Calu3 (cell line): ENCODE measurements around the gene AHNAK. TPM values are rescaled to one million over a fixed set of nuclear protein-coding genes. Genes with fewer than 3 reads are reported as not detected.

Experiments used
- BruUV-seq: library from RNA; stranded (reverse); fragments of 400-500 nt; replicated peaks from 2 replicates; lab custom pipeline; 2021; lab: Mats Ljungman, UMichigan
- CTCF ChIA-PET: fragments of 300-600 bp; sonication (Branson Sonifier 250); formaldehyde crosslinking; loops from one replicate; lab custom pipeline; 2022; ENCODE audit warnings: antibody characterized with exemption; lab: Charles Lee
- DNase-seq: peaks from one replicate; pipeline ENCODE4 v3.0.0; 2022
- H3K27ac Mint-ChIP-seq: one replicate; pipeline ENCODE4 v1.8.0; 2022; ENCODE audit warnings: mixed read lengths; ENCODE audit not compliant: unreplicated experiment
- H3K27me3 Mint-ChIP-seq: one replicate; pipeline ENCODE4 v1.8.0; 2022; ENCODE audit warnings: mixed read lengths; ENCODE audit not compliant: unreplicated experiment
- H3K36me3 Mint-ChIP-seq: one replicate; pipeline ENCODE4 v1.8.0; 2022; ENCODE audit warnings: mild to moderate bottlenecking, moderate library complexity, mixed read lengths; ENCODE audit not compliant: insufficient read depth, unreplicated experiment
- H3K4me1 Mint-ChIP-seq: one replicate; pipeline ENCODE4 v1.8.0; 2022; ENCODE audit warnings: mild to moderate bottlenecking, low read depth, mixed read lengths; ENCODE audit not compliant: unreplicated experiment
- H3K4me3 Mint-ChIP-seq: one replicate; pipeline ENCODE4 v1.8.0; 2022; ENCODE audit warnings: mild to moderate bottlenecking, low read depth, moderate library complexity, mixed read lengths; ENCODE audit not compliant: unreplicated experiment
- H3K9me3 Mint-ChIP-seq: one replicate; pipeline ENCODE4 v1.8.0; 2022; ENCODE audit warnings: low read depth, mixed read lengths; ENCODE audit not compliant: unreplicated experiment
- intact Hi-C: fragments of 100-400 bp; cut with micrococcal nuclease; formaldehyde crosslinking; loops from one replicate; pipeline ENCODE4 v1.10.0; 2022; ENCODE audit not compliant: unreplicated experiment
- total RNA-seq: library from RNA; stranded (reverse); gene quantifications from 2 replicates; pipeline ENCODE4 v1.2.3, GENCODE V29; 2022
- TF ChIP-seq, protein P1 (sequence below): fragments of 200-600 bp; IDR thresholded peaks from one replicate; pipeline ENCODE4 v1.8.0; 2022; ENCODE audit warnings: antibody characterized with exemption; ENCODE audit not compliant: unreplicated experiment

AHNAK gene
- total RNA-seq, 1 experiment from 2014 or later: 246 TPM

GRCh38 chr11:62427630-62428233 lies 118.9 kb downstream of the AHNAK start:
- CTCF ChIA-PET: interaction anchor here (1.1 to 1.5 kb wide), 2 partner anchors 115 to 132 kb away, joined by 3 to 4 read pairs; no protein-coding TSS in a partner anchor
- TF ChIP-seq, protein P1, sequence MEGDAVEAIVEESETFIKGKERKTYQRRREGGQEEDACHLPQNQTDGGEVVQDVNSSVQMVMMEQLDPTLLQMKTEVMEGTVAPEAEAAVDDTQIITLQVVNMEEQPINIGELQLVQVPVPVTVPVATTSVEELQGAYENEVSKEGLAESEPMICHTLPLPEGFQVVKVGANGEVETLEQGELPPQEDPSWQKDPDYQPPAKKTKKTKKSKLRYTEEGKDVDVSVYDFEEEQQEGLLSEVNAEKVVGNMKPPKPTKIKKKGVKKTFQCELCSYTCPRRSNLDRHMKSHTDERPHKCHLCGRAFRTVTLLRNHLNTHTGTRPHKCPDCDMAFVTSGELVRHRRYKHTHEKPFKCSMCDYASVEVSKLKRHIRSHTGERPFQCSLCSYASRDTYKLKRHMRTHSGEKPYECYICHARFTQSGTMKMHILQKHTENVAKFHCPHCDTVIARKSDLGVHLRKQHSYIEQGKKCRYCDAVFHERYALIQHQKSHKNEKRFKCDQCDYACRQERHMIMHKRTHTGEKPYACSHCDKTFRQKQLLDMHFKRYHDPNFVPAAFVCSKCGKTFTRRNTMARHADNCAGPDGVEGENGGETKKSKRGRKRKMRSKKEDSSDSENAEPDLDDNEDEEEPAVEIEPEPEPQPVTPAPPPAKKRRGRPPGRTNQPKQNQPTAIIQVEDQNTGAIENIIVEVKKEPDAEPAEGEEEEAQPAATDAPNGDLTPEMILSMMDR: no peak
- Mint-ChIP-seq H3K9me3 (no peaks in the 10 kb centered on the region), H3K4me3 (no peak overlapping the region), H3K36me3 (peaks cover 26% of the 10 kb centered on the region), H3K27ac (no peak overlapping the region), H3K27me3 (peaks cover 24% of the 10 kb centered on the region), H3K4me1 (peaks cover 41% of the 10 kb centered on the region)
- intact Hi-C loops: loop anchor here (2.0 kb wide), 1 partner anchor 115 kb away; no protein-coding TSS in a partner anchor
- DNase-seq: no peak
- no TSS peak for BruUV-seq

DNA sequence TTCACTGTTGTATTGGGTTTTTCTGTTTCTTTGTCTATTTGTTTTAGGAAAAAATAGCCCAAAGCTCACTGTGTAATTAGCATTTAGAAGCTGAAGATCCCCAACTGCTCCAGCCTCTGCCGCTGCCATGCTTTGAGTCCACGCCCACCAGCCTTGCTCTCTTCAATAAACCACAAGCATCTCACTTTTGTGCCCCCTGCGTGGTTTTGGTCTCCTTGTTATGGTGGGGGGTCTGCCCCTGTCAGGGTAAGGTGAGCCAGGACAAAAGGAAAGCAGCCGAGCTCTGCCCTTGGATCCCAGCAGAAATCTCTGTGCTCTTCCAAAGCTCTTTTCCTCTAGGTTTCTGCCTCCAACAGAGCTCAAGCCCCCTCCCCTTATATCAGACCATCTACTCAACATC lies 123.6 kb downstream of the AHNAK start:
- H3K36me3 Mint-ChIP-seq: peaks cover 13% of the 10 kb centered on the region
- H3K27ac Mint-ChIP-seq: no peak overlapping the region
- peaks cover 18% of the 10 kb centered on the region for H3K4me1 Mint-ChIP-seq
- intact Hi-C loops: loop anchor here (5.0 kb wide), 1 partner anchor 139 kb away; no protein-coding TSS in a partner anchor
- BruUV-seq: no TSS peak
- DNase-seq: no peak
- H3K27me3 Mint-ChIP-seq: peaks cover 30% of the 10 kb centered on the region
- TF ChIP-seq, protein P1: no peak
- CTCF ChIA-PET: interaction anchor here (1.3 to 3.2 kb wide), 5 partner anchors 12 to 137 kb away, joined by 3 to 69 read pairs (median 5); no protein-coding TSS in a partner anchor
- H3K4me3 Mint-ChIP-seq: no peak overlapping the region
- H3K9me3 Mint-ChIP-seq: no peaks in the 10 kb centered on the region

- DNase-seq: no peak
- Mint-ChIP-seq H3K27ac (no peak overlapping the region), H3K9me3 (no peaks in the 10 kb centered on the region), H3K27me3 (peaks cover 30% of the 10 kb centered on the region), H3K36me3 (peaks cover 13% of the 10 kb centered on the region), H3K4me1 (peaks cover 12% of the 10 kb centered on the region), H3K4me3 (no peak overlapping the region)
- BruUV-seq: no TSS peak
- intact Hi-C loops: loop anchor here (5.0 kb wide), 1 partner anchor 140 kb away; no protein-coding TSS in a partner anchor
- CTCF ChIA-PET: interaction anchor here (0.7 to 2.7 kb wide), 5 partner anchors 11 to 138 kb away, joined by 3 to 9 read pairs (median 5); no protein-coding TSS in a partner anchor
- TF ChIP-seq, protein P1: no peak
These were observed 124.6 kb downstream of the AHNAK start for GRCh38 chr11:62421996-62422395.

DNA sequence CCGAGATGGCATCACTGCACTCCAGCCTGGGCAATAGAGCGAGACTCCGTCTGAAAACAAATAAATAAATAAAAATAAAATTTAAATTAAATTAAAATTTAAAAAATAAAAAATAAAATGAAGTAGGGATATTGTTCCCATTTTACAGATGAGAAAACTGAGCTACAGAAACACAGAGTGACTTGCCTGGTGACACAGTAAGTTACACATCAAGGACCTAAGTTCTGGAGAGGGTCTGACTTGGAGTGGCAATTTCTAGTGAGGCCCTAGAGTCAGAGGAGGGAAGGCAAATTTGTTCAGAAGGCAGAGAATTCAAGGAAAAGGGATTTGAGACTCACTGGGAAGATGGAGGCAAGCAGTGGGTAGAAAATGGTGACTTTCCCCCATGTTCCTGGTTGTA lies 125.7 kb downstream of the AHNAK start:
- intact Hi-C loops: loop anchor here (5.0 kb wide), 1 partner anchor 141 kb away; no protein-coding TSS in a partner anchor
- CTCF ChIA-PET: interaction anchor here (1.2 to 2.7 kb wide), 2 partner anchors 122 to 140 kb away, joined by 3 to 9 read pairs; no protein-coding TSS in a partner anchor
- no peak overlapping the region for H3K27ac Mint-ChIP-seq
- no TSS peak for BruUV-seq
- H3K27me3 Mint-ChIP-seq: peaks cover 30% of the 10 kb centered on the region
- H3K9me3 Mint-ChIP-seq: no peaks in the 10 kb centered on the region
- no peak for DNase-seq
- no peak overlapping the region for H3K4me3 Mint-ChIP-seq
- TF ChIP-seq, protein P1: no peak
- peaks cover under 1% of the 10 kb centered on the region for H3K4me1 Mint-ChIP-seq
- peaks cover 8% of the 10 kb centered on the region for H3K36me3 Mint-ChIP-seq
